HG02678 (cell line): ENCODE data around the gene HELZ.
"Not testable (repeated sequence)": the region's sequence is repeated elsewhere in the genome, so short reads cannot be mapped to it uniquely, and the experiment has no call there.

Source experiments
- ATAC-seq: cut with Tn5 transposase; IDR thresholded peaks from one replicate; pipeline ENCODE4 v1.9.1; 2021; ENCODE audit warnings: mild to moderate bottlenecking, moderate library complexity; ENCODE audit not compliant: unreplicated experiment

Gene HELZ

DNA sequence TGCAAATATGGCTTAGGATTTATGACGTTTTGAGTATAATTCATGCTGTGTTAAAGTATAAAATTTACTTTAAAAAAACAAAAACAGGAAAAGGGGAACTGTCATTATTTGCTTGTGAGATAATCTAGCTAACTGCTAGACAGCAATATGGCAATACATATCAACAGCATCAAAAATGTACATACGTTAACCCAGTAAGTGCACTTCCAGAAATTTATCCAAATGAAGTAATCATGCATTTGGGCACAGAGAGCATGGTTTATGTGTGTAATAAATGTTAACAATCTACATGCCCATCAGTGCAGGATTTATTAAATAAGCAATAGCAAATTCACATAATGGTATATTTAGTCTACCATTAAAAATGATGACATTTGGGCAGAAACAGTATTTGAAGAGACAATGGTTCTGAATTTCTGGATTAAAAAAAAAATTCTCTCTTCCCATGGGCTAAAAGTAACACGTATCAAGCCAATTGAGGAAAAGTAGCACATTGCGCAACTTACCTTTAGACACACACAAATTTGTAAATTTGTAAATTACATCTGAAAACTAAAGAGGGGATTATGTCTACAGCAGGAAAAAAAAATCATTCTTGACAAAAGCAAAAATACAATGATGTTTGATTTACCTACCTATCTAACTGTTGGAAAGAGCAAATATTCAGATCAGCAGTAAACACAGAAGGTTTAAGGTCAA, 120.4 kb downstream of the HELZ start:
- no peak for ATAC-seq

DNA sequence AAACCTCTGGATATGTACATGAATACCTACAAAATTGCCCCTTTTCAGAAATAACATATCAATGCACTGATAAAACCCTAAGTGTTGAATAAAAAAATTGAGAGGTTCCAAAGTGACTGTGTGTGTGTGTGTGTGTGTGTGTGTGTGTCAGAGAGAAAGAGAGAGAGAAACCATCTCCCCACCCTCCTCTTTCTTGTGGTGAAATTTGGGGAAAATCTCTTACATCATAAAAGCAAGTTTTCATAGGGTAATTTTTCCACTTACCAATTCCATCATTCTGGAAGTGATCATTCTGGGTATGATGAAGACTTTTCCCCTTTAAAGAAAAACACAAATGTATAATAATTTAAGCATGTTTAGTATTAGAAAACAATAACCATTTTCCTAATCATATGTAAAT, 121.3 kb downstream of the HELZ start:
- ATAC-seq: no peak

DNA sequence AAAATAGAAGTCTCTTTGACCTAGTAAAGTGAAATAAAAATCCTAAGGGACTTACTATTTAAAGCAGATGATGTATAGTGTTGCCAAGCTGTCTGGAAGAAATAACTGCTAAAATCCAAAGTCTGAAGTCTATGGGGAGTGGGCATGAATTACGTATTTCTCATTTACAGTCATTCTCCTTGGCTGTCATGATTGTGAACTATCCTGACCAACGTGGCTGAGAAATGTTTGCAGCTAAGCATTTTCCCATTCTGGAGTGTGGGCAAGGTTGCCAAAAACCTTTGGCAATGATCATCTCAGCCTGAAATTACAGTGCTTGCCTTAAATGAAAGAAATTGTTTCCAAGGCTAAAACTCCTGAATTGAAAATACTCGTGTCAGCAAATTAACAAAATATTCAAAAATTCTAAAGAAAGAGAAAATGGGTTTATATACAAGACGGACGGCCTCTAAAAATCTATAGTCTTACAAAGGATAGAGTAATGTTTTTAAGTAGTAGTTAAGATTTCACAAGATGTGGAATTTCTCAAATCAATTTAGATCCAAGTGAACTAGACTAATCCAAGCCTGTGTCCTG, 123.6 kb downstream of the HELZ start:
- no peak for ATAC-seq

DNA sequence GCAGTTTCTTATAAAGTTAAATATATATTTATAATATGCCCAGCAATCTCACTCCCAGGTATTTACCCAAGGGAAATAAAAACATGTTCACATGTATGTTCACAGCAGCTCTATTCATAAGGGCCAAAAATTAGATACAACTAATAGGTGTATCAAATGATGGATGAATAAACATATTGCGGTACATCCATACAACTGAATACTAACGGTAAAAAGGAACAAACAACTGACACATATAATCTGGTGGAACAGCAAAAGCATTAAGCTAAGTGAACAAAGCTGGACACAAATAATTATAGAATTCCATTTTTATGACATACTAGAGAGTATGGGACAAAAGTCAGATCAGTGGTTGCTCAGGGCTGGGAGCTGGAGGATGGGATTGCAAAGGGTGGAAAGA, 125.9 kb downstream of the HELZ start:
- ATAC-seq: no peak

DNA sequence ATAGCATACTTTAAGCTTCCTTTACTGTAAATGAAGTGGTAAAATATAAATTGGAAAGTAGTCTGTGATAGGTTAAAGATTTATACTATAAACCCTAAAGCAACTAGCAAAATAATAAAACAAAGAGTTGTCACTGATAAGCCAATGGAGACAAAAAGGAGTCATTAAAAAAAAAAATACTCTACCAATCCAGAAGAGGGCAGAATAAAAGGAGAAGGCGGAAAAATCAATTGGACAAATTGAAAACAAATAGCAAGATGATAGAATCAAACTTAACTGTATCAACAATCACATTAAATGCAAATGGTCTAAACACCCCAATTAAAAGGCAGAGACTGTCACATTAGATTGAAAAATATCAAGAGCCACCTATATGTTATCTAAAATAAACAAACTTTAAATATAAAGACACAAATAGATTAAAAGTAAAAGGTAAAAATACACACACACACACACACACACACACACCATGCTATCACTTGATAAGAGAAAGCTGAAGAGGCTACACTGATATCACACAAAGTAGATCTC, 128.9 kb downstream of the HELZ start:
- ATAC-seq: no peak

DNA sequence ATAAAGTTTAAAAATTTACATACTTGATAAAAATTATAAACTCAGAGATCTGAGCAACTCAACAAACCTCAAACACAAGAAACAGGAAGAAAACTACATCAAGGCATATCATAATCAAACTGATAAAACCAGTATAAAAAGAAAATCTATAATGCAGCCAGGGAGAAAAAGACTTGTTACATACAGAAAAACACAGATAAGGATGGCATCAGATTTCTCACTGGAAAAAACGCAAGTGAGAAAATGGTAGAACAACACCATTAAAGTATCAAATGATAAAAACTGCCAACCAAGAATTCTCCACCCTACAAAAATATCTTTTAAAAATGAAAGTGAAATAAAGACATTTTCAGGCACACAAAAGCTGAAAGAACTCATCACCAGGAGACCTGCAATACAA, 129.6 kb downstream of the HELZ start:
- ATAC-seq: no peak

DNA sequence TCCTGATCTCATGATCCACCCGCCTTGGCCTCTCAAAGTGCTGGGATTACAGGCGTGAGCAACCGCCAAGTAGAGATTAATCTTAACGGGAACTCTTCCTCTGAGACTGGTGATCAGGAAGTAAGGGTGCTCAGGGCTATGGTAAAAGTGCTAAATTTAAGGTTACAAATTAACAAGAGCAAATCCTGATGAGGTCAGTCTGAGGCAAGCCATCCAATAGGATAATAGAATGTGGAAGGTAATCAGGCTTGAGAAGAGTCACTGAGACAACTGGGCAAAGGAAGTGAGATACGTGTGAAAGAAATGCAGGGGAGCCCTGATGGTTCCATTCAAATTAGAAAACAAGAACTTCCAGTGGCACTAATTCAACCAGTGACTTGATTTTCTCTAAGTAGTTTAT, 131.5 kb downstream of the HELZ start:
- ATAC-seq: no peak

DNA sequence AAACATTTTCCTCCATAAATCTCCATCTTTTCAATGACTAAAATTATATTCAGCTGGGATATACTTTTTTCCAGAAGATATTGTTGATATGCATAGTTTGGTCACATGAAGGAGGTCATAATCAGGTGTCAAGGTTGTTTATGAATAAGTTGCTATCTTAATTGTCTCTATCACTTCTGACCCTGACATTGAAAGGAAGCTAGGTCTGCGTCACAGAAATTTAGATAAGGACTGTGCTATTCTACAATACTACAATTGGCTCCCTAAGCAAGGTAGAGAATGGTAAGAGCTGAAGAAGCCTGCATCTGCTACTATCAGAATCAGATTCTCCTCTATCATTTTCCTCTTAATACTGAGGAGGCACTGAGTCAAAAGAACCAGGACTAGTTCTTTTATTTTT, 133.2 kb downstream of the HELZ start:
- ATAC-seq: no peak

DNA sequence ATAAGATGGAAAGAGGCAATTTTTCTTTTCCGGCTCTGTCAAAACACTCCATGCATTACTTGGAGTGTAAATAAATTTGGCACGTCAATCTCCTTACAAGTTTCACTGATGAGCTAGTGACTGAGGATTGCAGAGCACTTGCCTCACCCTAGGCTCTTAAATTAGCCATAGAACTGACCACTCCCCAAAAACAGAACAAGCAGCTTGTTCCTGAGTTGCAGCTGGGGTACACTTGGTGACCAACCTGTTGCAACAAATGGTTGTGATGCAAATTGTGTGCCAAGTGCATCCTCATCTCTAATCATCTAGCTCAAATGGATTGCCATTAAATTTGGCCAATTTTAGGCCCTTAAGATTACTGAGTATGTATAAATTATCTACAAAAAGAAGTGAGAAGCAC, 133.7 kb downstream of the HELZ start:
- no peak for ATAC-seq

DNA sequence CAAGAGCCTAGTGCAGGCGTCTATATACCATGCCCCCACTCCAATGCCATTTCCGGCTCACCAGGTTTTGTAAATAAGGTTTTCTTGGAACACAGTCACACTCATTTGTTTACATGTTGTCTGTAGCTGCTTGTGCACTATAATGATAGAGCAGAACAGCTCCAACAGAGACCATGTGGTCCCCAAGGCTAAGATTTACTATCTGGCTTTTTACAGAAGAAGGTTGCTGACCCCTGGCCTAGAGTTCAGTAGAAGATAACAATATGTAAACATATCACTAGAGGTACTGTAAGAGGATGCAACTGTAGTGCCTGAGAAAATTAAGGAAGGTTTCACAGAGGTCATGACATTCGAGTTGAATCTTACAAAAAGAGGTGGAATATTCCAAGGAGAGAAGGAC, 134.4 kb downstream of the HELZ start:
- no peak for ATAC-seq

DNA sequence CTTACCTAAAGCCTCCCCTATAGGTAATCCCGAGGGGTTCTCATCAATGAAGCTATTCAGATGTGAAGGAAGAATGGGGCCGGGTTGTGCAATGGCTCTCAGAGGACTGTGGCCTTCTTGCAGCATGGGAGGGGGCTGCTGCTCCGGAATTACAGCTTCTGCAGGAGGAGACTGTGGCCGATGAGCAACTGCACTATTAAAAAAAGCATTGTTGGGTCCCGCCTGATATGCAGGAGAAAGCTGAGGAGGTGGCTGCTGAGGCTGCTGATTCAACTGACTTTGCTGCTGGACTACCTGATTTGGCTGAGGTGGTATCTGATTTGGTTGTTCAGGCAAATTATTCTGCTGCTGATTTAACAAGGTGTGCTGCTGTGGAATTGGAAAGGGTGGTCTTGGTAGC, 135.9 kb downstream of the HELZ start:
- ATAC-seq: no peak

DNA sequence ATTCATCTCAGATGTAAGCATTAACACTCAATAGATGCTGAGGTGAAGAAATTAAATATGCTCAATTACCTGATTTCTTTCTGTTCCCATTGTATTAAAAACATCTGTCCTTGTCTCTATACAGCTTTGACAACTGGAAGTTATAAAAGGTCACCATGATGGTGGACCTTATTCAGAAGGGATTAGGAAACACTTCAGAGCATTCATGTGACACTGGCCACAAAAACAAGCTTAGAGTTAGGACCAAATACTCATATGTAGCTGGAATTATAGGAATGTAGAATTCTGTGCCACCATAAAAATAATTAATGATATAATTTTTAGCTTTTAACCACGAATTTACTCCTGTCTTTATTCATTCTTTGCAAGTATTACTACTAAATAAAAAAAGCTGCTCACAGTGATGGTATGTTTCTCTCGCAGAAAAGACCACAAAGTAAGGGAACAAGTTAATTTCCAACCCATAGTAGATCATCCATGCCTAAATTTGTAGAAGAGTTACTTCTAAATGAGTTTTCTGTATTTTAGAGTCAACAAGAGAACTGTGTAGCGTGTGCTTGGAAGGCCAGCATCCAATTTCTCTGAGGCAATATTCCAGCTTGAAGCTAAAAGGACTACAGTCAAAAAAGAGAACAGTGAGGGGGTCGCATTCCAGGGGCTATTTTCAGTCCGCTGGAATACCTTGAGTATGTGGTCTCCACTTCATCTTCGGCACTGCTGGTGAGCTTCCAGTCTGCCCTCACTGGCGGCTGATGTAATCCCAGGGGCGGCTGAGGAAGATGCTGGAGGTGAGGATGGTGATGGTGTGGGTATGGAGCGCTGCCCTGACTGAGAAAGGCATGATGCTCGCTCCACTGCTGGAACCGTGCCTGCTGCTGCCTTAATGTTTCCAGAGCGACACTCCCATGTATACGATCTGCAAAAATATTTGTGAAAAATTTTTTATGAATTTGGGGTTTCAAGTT, 136.9 kb downstream of the HELZ start:
- no peak for ATAC-seq

DNA sequence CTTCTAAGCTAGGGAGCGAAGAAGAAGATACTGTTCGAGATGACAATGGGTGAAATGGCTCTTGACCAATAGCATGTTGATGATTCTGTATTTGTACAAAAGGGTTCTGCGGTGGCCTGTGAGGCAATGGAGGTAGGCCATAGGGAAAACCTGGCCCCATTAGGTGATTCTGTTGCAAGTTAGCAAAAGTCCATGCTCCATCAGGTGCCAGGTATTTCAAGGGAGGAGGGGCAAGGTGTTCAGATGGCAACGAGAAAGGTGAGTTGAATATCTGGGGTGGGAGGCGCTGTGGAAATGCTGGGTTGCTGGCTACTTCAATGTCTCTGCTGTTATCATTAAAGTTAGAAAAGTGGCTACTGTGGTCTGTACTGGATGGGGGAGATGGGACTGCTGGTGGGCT, 137.8 kb downstream of the HELZ start:
- no peak for ATAC-seq

DNA sequence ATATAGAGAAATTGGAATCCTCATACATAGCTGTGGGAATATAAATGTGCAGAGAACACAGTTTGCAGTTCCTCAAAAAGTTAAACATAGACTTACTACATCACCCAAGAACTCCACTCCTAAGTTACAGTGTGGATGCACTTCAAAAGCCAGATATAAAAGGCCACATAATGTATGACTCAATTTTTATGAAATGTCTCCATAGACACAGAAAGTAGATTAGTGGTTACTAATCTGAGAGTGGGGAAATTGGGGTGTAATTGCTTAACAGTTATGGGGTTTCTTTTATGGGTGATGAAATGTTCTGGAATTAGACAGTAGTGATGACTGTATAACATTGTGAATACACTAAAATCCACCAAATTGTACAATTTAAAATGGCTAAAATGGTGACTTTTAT, 139.8 kb downstream of the HELZ start:
- no peak for ATAC-seq

DNA sequence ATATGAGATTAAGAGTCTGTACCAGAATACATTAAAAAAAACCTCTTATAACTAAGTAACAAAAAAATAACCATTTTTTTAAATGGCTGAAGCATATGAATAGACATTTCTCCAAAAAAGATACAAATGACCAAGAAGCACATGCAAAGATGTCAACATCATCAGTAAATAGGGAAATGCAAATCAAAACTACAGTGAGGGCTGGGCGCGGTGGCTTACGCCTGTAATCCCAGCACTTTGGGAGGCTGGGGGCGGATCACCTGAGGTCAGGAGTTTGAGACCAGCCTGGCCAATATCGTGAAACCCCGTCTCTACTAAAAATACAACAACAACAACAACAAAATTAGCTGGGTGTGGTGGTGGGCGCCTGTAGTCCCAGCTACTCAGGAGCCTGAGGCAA, 140.4 kb downstream of the HELZ start:
- ATAC-seq: not testable (repeated sequence)

DNA sequence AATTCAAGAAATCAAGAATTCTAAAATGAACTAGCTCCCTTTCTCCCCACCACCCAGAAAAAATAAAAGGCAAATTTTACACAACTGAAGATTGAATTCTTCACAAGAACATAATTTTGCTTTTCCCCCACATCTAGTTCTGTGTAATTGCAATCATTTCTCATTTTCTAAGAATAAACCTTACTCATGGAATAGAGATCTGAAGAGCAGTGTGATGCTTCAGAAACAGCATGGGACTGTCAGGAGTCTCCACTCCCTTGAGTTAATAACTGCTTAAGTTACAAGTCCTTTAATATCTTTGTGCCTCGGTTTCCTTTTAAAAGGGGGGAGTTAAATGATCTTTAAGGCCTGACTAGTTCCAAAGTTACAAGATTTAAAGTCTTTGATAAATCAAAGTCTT, 147.0 kb downstream of the HELZ start:
- ATAC-seq: no peak

DNA sequence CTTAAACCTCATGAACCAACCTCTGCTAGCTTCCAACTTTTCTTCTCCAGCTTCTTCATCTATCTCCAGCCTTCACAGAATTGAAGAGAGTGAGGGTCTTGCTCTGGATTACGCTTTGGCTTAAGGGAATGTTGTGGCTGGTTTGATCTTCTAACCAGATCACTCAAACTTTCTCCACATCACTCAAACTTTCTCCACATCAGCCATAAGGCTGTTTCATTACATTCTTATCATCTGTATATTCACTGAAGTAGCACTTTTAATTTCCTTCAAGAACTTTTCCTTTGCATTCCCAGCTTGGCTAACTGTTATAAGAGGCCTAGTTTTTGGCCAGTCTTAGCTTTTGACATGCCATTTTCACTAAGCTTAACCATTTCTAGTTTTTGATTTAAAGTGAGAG, 148.4 kb downstream of the HELZ start:
- no peak for ATAC-seq

DNA sequence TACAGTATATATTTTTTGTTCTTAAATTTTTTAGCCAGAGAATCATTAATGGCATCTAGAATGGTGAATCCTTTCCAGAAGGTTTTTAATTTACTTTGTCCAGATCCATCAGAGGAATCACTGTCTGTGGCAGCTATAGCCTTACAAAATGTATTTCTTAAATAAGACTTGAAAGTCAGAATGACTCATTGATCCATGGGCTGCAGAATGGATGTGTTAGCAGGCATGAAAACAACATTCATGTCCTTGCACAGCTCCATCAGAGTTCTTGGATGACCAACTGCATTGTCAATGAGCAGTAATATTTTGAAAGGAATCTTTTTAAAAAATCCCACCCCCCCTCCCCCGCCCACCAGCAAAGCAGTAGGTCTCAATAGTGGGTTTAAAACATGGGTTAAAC, 149.2 kb downstream of the HELZ start:
- ATAC-seq: no peak

DNA sequence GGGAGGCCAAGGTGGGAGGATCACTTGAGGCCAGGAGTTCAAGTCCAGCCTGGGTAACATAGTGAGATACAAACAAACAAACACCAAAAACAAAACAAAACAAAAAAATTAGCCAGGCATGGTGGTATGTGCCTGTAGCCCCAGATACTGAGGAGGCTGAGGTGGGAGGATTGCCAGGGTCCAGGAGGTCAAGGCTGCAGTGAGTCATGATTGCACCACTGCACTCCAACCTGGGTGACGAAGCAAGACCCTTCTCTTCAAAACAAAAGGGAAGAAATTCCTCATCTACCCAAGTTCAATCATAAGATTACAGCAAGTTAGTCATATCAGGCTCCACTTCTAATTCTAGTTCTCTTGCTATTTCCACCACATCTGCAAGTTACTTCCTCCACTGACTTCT, 149.7 kb downstream of the HELZ start:
- ATAC-seq: not testable (repeated sequence)

DNA sequence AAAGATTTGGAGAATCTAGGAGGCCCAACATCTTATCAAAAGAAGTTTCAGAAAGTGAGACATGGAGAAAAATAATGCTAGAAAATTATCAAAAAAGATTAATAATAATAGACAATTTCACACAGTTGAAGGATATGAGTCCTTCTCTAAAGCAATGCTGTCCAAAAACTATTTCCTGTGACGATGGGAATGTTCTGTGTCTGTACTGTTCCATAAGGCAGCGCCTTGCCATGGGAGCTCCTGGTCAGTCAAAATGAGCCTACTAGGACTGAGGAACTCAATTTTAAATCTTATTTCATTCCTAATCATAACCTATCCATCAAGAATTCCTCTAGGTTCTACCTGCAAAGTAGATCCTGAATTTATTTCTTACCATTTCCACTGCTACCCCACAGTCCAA, 151.6 kb downstream of the HELZ start:
- no peak for ATAC-seq

DNA sequence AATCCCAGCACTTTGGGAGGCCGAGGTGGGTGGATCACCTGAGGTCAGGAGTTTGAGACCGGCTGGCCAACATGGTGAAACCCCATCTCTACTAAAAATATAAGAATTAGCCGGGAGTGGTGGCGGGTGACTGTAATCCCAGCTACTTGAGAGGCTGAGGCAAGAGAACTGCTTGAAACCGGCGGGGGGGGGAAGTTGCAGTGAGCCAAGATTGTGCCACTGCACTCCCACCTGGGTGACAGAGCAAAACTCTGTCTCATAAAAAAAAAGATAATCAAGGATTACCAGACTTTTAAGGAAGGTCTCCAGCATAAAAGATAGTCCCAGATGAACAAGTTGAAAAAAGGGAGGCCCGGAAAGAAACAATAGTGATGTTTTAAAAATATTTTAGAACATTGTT, 152.3 kb downstream of the HELZ start:
- ATAC-seq: not testable (repeated sequence)

DNA sequence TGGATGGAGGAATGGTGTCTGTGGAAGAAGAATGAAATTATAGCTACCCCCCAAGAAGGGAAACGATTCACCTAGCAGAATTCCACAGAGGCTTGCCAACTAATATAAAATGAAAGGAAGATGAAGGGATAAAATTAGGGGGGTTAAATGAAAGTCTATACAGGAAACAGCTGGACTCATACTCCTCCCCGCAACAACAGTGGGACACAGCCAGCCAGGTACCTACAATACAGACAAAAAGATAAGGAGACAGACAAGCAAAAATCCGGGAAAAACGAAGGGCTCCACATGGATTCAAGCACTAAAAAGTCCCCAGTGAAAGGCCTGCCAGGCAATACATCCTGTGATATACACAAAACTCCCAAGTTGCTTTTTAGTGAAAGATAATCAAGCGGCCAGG, 152.7 kb downstream of the HELZ start:
- no peak for ATAC-seq
